Midbrain (tissue), 1 donor: ENCODE results near the gene CTSD.

Experiments
- DNase-seq: peaks from one replicate; lab custom pipeline; 2025; lab: John Stamatoyannopoulos, UW

CTSD gene

GRCh38 chr11:1782831-1783724 is 19.4 kb upstream of the CTSD start:
- no peak for DNase-seq

- DNase-seq: no peak
Measured at GRCh38 chr11:1782031-1782590, 18.4 kb upstream of the CTSD start.

GRCh38 chr11:1781593-1781975 is 17.9 kb upstream of the CTSD start:
- DNase-seq: no peak

GRCh38 chr11:1780700-1781592 is 17.2 kb upstream of the CTSD start:
- DNase-seq: peak; percentile 10

GRCh38 chr11:1779806-1780699 is 16.3 kb upstream of the CTSD start:
- DNase-seq: no peak

- no peak for DNase-seq
Measured at GRCh38 chr11:1779034-1779805, 15.5 kb upstream of the CTSD start.

GRCh38 chr11:1778141-1778911 is 14.6 kb upstream of the CTSD start:
- no peak for DNase-seq

- DNase-seq: no peak
Measured at GRCh38 chr11:1777737-1778136, 14.0 kb upstream of the CTSD start.

- no peak for DNase-seq
Measured at GRCh38 chr11:1776944-1777715, 13.4 kb upstream of the CTSD start.

- no peak for DNase-seq
Measured at GRCh38 chr11:1776331-1776851, 12.7 kb upstream of the CTSD start.

- no peak for DNase-seq
Measured at GRCh38 chr11:1774886-1775285, 11.2 kb upstream of the CTSD start.

- DNase-seq: no peak
Measured at GRCh38 chr11:1773994-1774550, 10.3 kb upstream of the CTSD start.

- no peak for DNase-seq
Measured at GRCh38 chr11:1773131-1773993, 9.6 kb upstream of the CTSD start.

- no peak for DNase-seq
Measured at GRCh38 chr11:1772270-1773130, 8.8 kb upstream of the CTSD start.

GRCh38 chr11:1771700-1772099 is 8.0 kb upstream of the CTSD start:
- DNase-seq: no peak

- DNase-seq: no peak
Measured at GRCh38 chr11:1771273-1771672, 7.5 kb upstream of the CTSD start.

GRCh38 chr11:1770528-1770927 is 6.8 kb upstream of the CTSD start:
- DNase-seq: no peak
